ENCODE data around the gene POU2F3.

POU2F3 gene

DNA sequence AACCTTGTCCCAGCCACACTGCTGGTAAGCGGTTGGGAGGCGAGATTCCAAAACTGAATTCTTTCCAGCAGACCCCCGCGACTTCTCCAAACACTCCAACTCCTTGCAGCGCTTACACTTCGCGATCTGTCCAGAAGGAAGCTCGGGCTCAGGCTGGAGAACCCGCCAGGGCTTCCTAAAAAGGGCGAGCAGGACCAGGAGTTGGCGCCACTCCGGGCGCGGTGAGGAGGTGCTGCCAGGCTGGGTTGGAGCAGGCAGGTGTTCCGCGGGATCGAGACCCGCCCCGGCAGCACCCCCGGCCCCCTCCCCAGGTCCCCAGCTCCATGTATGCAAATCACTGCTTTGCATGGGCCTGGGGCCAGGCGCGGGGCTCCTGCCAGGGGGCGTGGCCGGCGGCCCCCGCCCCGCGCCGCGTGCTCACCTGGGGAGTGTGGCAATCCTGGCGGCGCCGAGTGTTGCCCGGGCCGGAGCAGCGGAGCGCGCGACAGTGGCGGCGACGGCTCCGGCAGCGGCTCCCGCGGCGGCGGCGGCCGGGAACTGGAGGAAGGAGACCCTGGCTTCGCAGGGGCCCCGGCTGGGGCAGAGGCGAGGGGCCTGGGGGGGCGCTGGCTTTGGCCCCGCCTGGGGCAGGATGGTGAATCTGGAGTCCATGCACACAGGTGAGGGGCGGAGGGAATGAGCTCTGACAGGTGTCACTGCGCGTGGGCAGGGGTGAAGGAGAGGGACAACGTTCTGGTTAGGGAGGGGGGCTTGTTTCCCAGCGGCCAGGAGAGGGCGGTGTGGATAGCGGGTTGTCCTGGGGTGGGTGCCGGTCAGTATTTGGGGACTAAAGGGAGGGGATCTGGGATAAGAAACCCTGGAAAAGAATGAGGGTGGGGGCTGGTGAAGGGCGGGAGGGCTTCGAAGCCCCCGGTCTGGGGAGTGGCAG, at the start of gene POU2F3:
Gene POU2F3, plus strand, starts transcription at position 428 of the 928 bp plus-strand sequence. Its CDS starts 204 bp downstream, at position 632.
- no peaks in the 10 kb centered on the region for H3K4me1 ChIP-seq (ENCODE audit: insufficient read depth, low read length, severe bottlenecking)
- TF ChIP-seq EZH2 (IDR thresholded peaks at IDR 0.05; ENCODE audit: borderline replicate concordance, low read length), result no peak
- TF ChIP-seq, protein P1, sequence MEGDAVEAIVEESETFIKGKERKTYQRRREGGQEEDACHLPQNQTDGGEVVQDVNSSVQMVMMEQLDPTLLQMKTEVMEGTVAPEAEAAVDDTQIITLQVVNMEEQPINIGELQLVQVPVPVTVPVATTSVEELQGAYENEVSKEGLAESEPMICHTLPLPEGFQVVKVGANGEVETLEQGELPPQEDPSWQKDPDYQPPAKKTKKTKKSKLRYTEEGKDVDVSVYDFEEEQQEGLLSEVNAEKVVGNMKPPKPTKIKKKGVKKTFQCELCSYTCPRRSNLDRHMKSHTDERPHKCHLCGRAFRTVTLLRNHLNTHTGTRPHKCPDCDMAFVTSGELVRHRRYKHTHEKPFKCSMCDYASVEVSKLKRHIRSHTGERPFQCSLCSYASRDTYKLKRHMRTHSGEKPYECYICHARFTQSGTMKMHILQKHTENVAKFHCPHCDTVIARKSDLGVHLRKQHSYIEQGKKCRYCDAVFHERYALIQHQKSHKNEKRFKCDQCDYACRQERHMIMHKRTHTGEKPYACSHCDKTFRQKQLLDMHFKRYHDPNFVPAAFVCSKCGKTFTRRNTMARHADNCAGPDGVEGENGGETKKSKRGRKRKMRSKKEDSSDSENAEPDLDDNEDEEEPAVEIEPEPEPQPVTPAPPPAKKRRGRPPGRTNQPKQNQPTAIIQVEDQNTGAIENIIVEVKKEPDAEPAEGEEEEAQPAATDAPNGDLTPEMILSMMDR (IDR thresholded peaks at IDR 0.05; ENCODE audit: low read length), result no peak
- no peak within 1 kb of the TSS for H3K4me3 ChIP-seq (ENCODE audit: low read depth, low read length, poor library complexity, severe bottlenecking)
- H3K9me3 ChIP-seq (ENCODE audit: low read length), result no peaks in the 10 kb centered on the region
- H3K27ac ChIP-seq (ENCODE audit: low read depth, low read length, poor library complexity, severe bottlenecking), result no peak within 1 kb of the TSS
- H3K4me2 ChIP-seq (ENCODE audit: low read length), result no peak within 1 kb of the TSS
- H3K27me3 ChIP-seq (ENCODE audit: insufficient read depth, low read length), result no peaks in the 10 kb centered on the region
- no peaks in the 10 kb centered on the region for H3K9me2 ChIP-seq (ENCODE audit: low read depth, low read length)
- H3F3A ChIP-seq (ENCODE audit: insufficient read depth, low read length), result no peaks in the 10 kb centered on the region
- no peak within 1 kb of the TSS for H2AFZ ChIP-seq (ENCODE audit: low read length)
- H3K79me2 ChIP-seq (ENCODE audit: insufficient read depth, low read length), result no peaks in the 10 kb centered on the region
- no peak within 1 kb of the TSS for H3K9ac ChIP-seq (ENCODE audit: low read length)
- H3K36me3 ChIP-seq (ENCODE audit: insufficient read depth, low read length), result no peaks in the 10 kb centered on the region
- no peaks in the 10 kb centered on the region for H4K20me1 ChIP-seq (ENCODE audit: insufficient read depth, low read length)

DNA sequence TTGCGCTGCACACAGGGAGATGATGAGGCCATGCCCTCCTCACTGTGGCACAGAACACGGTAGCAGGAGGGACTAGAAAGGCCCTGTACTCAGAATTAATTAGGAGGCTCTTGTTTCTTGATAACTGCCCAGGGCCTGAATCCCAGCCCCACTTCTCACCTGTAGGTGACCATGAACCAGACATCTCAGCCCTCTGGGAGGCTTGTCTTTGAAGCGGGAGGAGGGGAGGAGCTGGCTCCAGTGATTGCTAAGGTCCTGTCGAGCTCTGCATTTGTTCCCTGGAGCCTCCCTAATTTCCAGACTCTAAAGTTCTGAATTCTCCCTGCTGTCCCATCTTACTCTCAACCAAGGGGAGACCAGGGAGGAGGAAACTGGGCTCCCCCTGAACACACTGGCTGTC, 48.9 kb upstream of the POU2F3 start:
- Histone ChIP-seq H3K4me1 (ENCODE audit: insufficient read depth, low read length, severe bottlenecking) (no peaks in the 10 kb centered on the region), H3K36me3 (ENCODE audit: insufficient read depth, low read length) (no peaks in the 10 kb centered on the region), H4K20me1 (ENCODE audit: insufficient read depth, low read length) (no peaks in the 10 kb centered on the region), H3K27me3 (ENCODE audit: insufficient read depth, low read length) (no peaks in the 10 kb centered on the region), H3K9me3 (ENCODE audit: low read length) (no peaks in the 10 kb centered on the region), H3K9me2 (ENCODE audit: low read depth, low read length) (no peaks in the 10 kb centered on the region), H3K9ac (ENCODE audit: low read length) (no peak overlapping the region), H2AFZ (ENCODE audit: low read length) (no peak overlapping the region), H3K27ac (ENCODE audit: low read depth, low read length, poor library complexity, severe bottlenecking) (no peak overlapping the region), H3K4me3 (ENCODE audit: low read depth, low read length, poor library complexity, severe bottlenecking) (no peak overlapping the region), H3F3A (ENCODE audit: insufficient read depth, low read length) (no peaks in the 10 kb centered on the region), H3K79me2 (ENCODE audit: insufficient read depth, low read length) (no peaks in the 10 kb centered on the region), H3K4me2 (ENCODE audit: low read length) (no peak overlapping the region)
- TF ChIP-seq, protein P1 (IDR thresholded peaks at IDR 0.05; ENCODE audit: low read length), result no peak
- TF ChIP-seq EZH2 (IDR thresholded peaks at IDR 0.05; ENCODE audit: borderline replicate concordance, low read length), result no peak

DNA sequence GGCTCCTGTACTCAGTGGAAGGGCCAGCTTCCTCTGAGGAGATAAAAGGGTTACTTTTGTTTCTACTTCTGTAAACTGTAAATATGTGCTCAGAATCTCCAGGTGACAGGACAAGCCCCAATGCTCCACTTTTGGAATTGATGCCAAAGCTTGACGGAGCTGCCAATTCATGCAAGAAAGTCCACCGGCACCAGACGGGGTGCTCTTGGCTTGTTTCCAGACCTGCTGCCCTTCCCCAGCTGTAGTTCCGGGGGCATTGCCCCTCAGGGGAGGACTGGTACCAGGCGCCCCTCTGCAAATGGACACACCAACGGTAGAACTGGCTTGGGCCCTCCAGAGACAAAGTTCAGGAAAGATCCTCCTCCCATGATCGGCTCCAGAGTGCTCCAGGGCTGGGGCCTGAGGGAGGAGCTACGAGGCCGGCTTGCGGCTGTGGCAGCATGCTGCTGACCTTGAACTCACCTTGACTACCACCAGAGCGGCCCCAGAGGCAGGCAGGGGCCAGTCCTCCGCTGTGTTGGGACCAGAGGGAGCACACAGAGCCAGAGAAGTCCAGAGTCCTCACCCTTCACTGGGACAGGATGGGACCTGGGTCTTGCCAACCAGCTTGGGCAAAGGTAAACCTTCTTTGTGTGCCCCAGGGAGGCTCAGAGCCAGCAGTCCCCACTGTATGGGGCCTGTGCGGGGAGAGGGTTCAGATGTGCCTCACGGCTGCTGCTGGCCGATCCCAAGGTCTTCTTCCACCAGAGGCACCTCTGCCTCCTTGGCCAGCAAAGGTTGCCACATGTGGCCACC, 46.9 kb upstream of the POU2F3 start:
- no peak overlapping the region for H3K4me2 ChIP-seq (ENCODE audit: low read length)
- H3K36me3 ChIP-seq (ENCODE audit: insufficient read depth, low read length), result no peaks in the 10 kb centered on the region
- H3K79me2 ChIP-seq (ENCODE audit: insufficient read depth, low read length), result no peaks in the 10 kb centered on the region
- no peak overlapping the region for H3K9ac ChIP-seq (ENCODE audit: low read length)
- no peaks in the 10 kb centered on the region for H3F3A ChIP-seq (ENCODE audit: insufficient read depth, low read length)
- no peak overlapping the region for H2AFZ ChIP-seq (ENCODE audit: low read length)
- H3K9me3 ChIP-seq (ENCODE audit: low read length), result no peaks in the 10 kb centered on the region
- no peak for TF ChIP-seq EZH2 (IDR thresholded peaks at IDR 0.05; ENCODE audit: borderline replicate concordance, low read length)
- TF ChIP-seq, protein P1 (IDR thresholded peaks at IDR 0.05; ENCODE audit: low read length), result no peak
- no peaks in the 10 kb centered on the region for H3K4me1 ChIP-seq (ENCODE audit: insufficient read depth, low read length, severe bottlenecking)
- H4K20me1 ChIP-seq (ENCODE audit: insufficient read depth, low read length), result no peaks in the 10 kb centered on the region
- no peak overlapping the region for H3K27ac ChIP-seq (ENCODE audit: low read depth, low read length, poor library complexity, severe bottlenecking)
- H3K9me2 ChIP-seq (ENCODE audit: low read depth, low read length), result no peaks in the 10 kb centered on the region
- H3K4me3 ChIP-seq (ENCODE audit: low read depth, low read length, poor library complexity, severe bottlenecking), result no peak overlapping the region
- no peaks in the 10 kb centered on the region for H3K27me3 ChIP-seq (ENCODE audit: insufficient read depth, low read length)

All from OCI-LY1 (cell line).